NCI-H2107 (cell line): ENCODE data around the gene MAVS.
"Not testable (repeated sequence)": the region's sequence is repeated elsewhere in the genome, so short reads cannot be mapped to it uniquely, and the experiment has no call there.

Experiments used
- DNase-seq: peaks from one replicate; lab custom pipeline; 2025; lab: John Stamatoyannopoulos, UW

The MAVS gene

GRCh38 chr20:3888622-3889488 is 42.2 kb downstream of the MAVS start, which contains the start of gene PANK2:
PANK2 (plus strand) TSS chr20:3889387.
- peak; percentile 92 for DNase-seq

GRCh38 chr20:3889489-3890397 is 43.1 kb downstream of the MAVS start:
- no peak for DNase-seq

- DNase-seq = no peak
Observed at GRCh38 chr20:3890398-3890751, 43.7 kb downstream of the MAVS start.

- no peak for DNase-seq
Observed at GRCh38 chr20:3890999-3891929, 44.6 kb downstream of the MAVS start.

- DNase-seq = no peak
Observed at GRCh38 chr20:3894796-3895195, 48.2 kb downstream of the MAVS start.

GRCh38 chr20:3896302-3896701 is 49.7 kb downstream of the MAVS start:
- DNase-seq = no peak

- no peak for DNase-seq
Observed at GRCh38 chr20:3896853-3897583, 50.4 kb downstream of the MAVS start.

- not testable (repeated sequence) for DNase-seq
Observed at GRCh38 chr20:3898181-3898580, 51.5 kb downstream of the MAVS start.

- DNase-seq = no peak
Observed at GRCh38 chr20:3898639-3899038, 52.0 kb downstream of the MAVS start.

- no peak for DNase-seq
Observed at GRCh38 chr20:3900187-3900604, 53.6 kb downstream of the MAVS start.

- DNase-seq = no peak
Observed at GRCh38 chr20:3901028-3901705, 54.5 kb downstream of the MAVS start.

GRCh38 chr20:3901706-3902440 is 55.2 kb downstream of the MAVS start:
- no peak for DNase-seq

- DNase-seq = no peak
Observed at GRCh38 chr20:3902446-3902845, 55.8 kb downstream of the MAVS start.

- no peak for DNase-seq
Observed at GRCh38 chr20:3904224-3904623, 57.6 kb downstream of the MAVS start.

GRCh38 chr20:3904857-3905256 is 58.2 kb downstream of the MAVS start:
- DNase-seq = no peak

- not testable (repeated sequence) for DNase-seq
Observed at GRCh38 chr20:3906744-3907721, 60.4 kb downstream of the MAVS start.

- no peak for DNase-seq
Observed at GRCh38 chr20:3908667-3909066, 62.0 kb downstream of the MAVS start.

GRCh38 chr20:3909952-3910366 is 63.3 kb downstream of the MAVS start:
- DNase-seq = no peak

GRCh38 chr20:3910853-3911252 is 64.2 kb downstream of the MAVS start:
- DNase-seq = no peak
